Kidney (tissue), 14 donors: ENCODE results near the gene KLC1. TPM values are rescaled to one million over a fixed set of nuclear protein-coding genes. Genes with fewer than 3 reads are reported as not detected.

ENCODE experiments used
- DNase-seq, 5 donors: peaks; one replicate each; pipeline ENCODE4 v3.0.0-alpha.2; 2013 to 2020
- FAIRE-seq: peaks from 2 replicates; lab custom pipeline; 2012; peaks lifted over from hg19 to GRCh38; lab: Jason Lieb, UNC
- H3K27ac ChIP-seq, 2 donors: one replicate each; pipeline ENCODE4 v1.7.0; 2013; ENCODE audit warnings: low read depth in 2 of 2, low read length in 2 of 2, inconsistent platforms in 1 of 2
- H3K27me3 ChIP-seq: one replicate; pipeline ENCODE4 v1.7.1; 2013; ENCODE audit warnings: low read length, inconsistent platforms; ENCODE audit not compliant: control insufficient read depth, insufficient read depth
- H3K36me3 ChIP-seq, 3 donors: one replicate each; pipeline versions ENCODE4 v1.7.0 to v1.7.1; 2013; ENCODE audit warnings: low read length in 3 of 3, control low read depth in 1 of 3, inconsistent platforms in 1 of 3; ENCODE audit not compliant: insufficient read depth in 3 of 3, control insufficient read depth in 2 of 3
- H3K4me1 ChIP-seq, 3 donors: one replicate each; pipeline versions ENCODE4 v1.7.0 to v1.7.1; 2013; ENCODE audit warnings: low read length in 3 of 3, inconsistent platforms in 1 of 3, low read depth in 1 of 3; ENCODE audit not compliant: control insufficient read depth in 2 of 3, insufficient read depth in 2 of 3
- H3K4me3 ChIP-seq, 3 donors: one replicate each; pipeline versions ENCODE4 v1.7.0 to v1.8.1; 2013; ENCODE audit warnings: low read length in 3 of 3, control low read depth in 1 of 3, inconsistent platforms in 1 of 3
- H3K9ac ChIP-seq, 3 donors: one replicate each; pipeline versions ENCODE4 v1.7.0 to v1.7.1; 2013; ENCODE audit warnings: low read length in 3 of 3, control low read depth in 1 of 3, inconsistent platforms in 1 of 3
- H3K9me3 ChIP-seq, 3 donors: one replicate each; pipeline versions ENCODE4 v1.7.0 to v1.7.1; 2013; ENCODE audit warnings: low read length in 3 of 3, control low read depth in 1 of 3, inconsistent platforms in 1 of 3; ENCODE audit not compliant: control insufficient read depth in 2 of 3, insufficient read depth in 1 of 3
- CTCF ChIP-seq: IDR thresholded peaks from 3 replicates; pipeline ENCODE4 v1.5.1; 2012; ENCODE audit warnings: mild to moderate bottlenecking, moderate library complexity, borderline replicate concordance; ENCODE audit not compliant: insufficient read depth; ENCODE audit errors: extremely low read depth
- intact Hi-C: fragments of 100-400 bp; cut with DNase I; formaldehyde crosslinking; loops from one replicate; pipeline ENCODE4 v1.11.1; 2022
- polyA plus RNA-seq: library from polyadenylated mRNA; stranded (reverse); fragments of 350-450 nt; fragmentation: Illumina TruSeq; extraction: RNeasy Lipid Tissue Mini Kit (QIAGEN cat#74804); gene quantifications from one replicate; pipeline ENCODE4 v1.2.3, GENCODE V29; 2014; ENCODE audit warnings: low read depth, low replicate concordance; ENCODE audit not compliant: insufficient read depth
- total RNA-seq: library from RNA; stranded (reverse); fragmentation: NEBNext Ultra II Directional; extraction: Animal tissue kit (Norgen Biotek cat#: 25700); gene quantifications from one replicate; pipeline ENCODE4 v1.2.1, GENCODE V29; 2021
- donor health status: control.
- donor health status: control.
- donor health status: control.
- donor health status: control.
- donor health status: control.
- donor health status: DM: yes; HTN: yes; CAD: no.
- donor health status: Normal renal cell carcinoma (clear cell type).

The KLC1 gene
- total and polyA plus RNA-seq, 2 donors from 2014 or later: 49.8 to 152 TPM

GRCh38 chr14:103692159-103692558, 63.1 kb downstream of the KLC1 start:
- no peak for DNase-seq
- no peak overlapping the region for H3K9ac ChIP-seq
- no peak for FAIRE-seq
- H3K36me3 ChIP-seq: peaks cover 7 to 34% (median 8%) of the 10 kb centered on the region in 3 donors
- peaks cover 0 to 4% (median 2%) of the 10 kb centered on the region in 3 donors for H3K4me1 ChIP-seq
- intact Hi-C loops: no loop called here
- H3K27me3 ChIP-seq: no peaks in the 10 kb centered on the region
- H3K4me3 ChIP-seq: no peak overlapping the region
- no peak overlapping the region for H3K27ac ChIP-seq
- H3K9me3 ChIP-seq: no peaks in the 10 kb centered on the region
- no peak for TF ChIP-seq CTCF

GRCh38 chr14:103692871-103693270, 63.9 kb downstream of the KLC1 start:
- Histone ChIP-seq H3K36me3 (peaks cover 6 to 33% (median 8%) of the 10 kb centered on the region in 3 donors), H3K27me3 (no peaks in the 10 kb centered on the region), H3K4me3 (no peak overlapping the region), H3K4me1 (peaks cover 0 to 7% (median 6%) of the 10 kb centered on the region in 3 donors), H3K27ac (no peak overlapping the region), H3K9ac (no peak overlapping the region), H3K9me3 (no peaks in the 10 kb centered on the region)
- no peak for TF ChIP-seq CTCF
- FAIRE-seq (no peak), DNase-seq (no peak)
- intact Hi-C loops: no loop called here

- no peaks in the 10 kb centered on the region for H3K27me3 ChIP-seq
- no peak for TF ChIP-seq CTCF
- H3K9ac ChIP-seq: no peak overlapping the region
- peak in 1 of 5 donors; percentile 77 for DNase-seq
- intact Hi-C loops: no loop called here
- peaks cover 4 to 28% (median 6%) of the 10 kb centered on the region in 3 donors for H3K36me3 ChIP-seq
- H3K27ac ChIP-seq: no peak overlapping the region
- no peak overlapping the region for H3K4me3 ChIP-seq
- no peak for FAIRE-seq
- H3K9me3 ChIP-seq: no peaks in the 10 kb centered on the region
- H3K4me1 ChIP-seq: peaks cover 0 to 7% (median 6%) of the 10 kb centered on the region in 3 donors
Measured at GRCh38 chr14:103693515-103693914, 64.5 kb downstream of the KLC1 start.

- no peaks in the 10 kb centered on the region for H3K9me3 ChIP-seq
- H3K4me3 ChIP-seq: no peak overlapping the region
- H3K9ac ChIP-seq: no peak overlapping the region
- H3K27ac ChIP-seq: no peak overlapping the region
- peaks cover 0 to 9% (median 6%) of the 10 kb centered on the region in 3 donors for H3K4me1 ChIP-seq
- FAIRE-seq: no peak
- DNase-seq: peak in 1 of 5 donors; percentile 43
- H3K27me3 ChIP-seq: no peaks in the 10 kb centered on the region
- no peak for TF ChIP-seq CTCF
- intact Hi-C loops: no loop called here
- peaks cover 0 to 25% (median 8%) of the 10 kb centered on the region in 3 donors for H3K36me3 ChIP-seq
Measured at GRCh38 chr14:103694572-103695026, 65.6 kb downstream of the KLC1 start.
